Glutamatergic neuron (in vitro differentiated cells): ENCODE data around the gene BTG4. TPM values are rescaled to one million over a fixed set of nuclear protein-coding genes. Genes with fewer than 3 reads are reported as not detected.

Source experiments
- DNase-seq: peaks from one replicate; pipeline ENCODE4 v3.0.0; 2022
- H3K27ac Mint-ChIP-seq: one replicate; pipeline ENCODE4 v1.8.0; 2020; ENCODE audit warnings: mild to moderate bottlenecking, mixed read lengths, inconsistent platforms; ENCODE audit not compliant: unreplicated experiment
- H3K27me3 Mint-ChIP-seq: one replicate; pipeline ENCODE4 v1.8.0; 2020; ENCODE audit warnings: mild to moderate bottlenecking, moderate library complexity, mixed read lengths, inconsistent platforms; ENCODE audit not compliant: unreplicated experiment
- H3K36me3 Mint-ChIP-seq: one replicate; pipeline ENCODE4 v1.8.0; 2020; ENCODE audit warnings: mild to moderate bottlenecking, mixed read lengths, inconsistent platforms; ENCODE audit not compliant: unreplicated experiment
- H3K4me1 Mint-ChIP-seq: one replicate; pipeline ENCODE4 v1.8.0; 2020; ENCODE audit warnings: mild to moderate bottlenecking, low read depth, mixed read lengths, inconsistent platforms; ENCODE audit not compliant: unreplicated experiment
- H3K4me3 Mint-ChIP-seq: one replicate; pipeline ENCODE4 v1.8.0; 2020; ENCODE audit warnings: mild to moderate bottlenecking, mixed read lengths, inconsistent platforms; ENCODE audit not compliant: unreplicated experiment
- H3K9me3 Mint-ChIP-seq: one replicate; pipeline ENCODE4 v1.8.0; 2020; ENCODE audit warnings: mild to moderate bottlenecking, moderate library complexity, mixed read lengths, inconsistent platforms; ENCODE audit not compliant: unreplicated experiment
- CTCF ChIP-seq: fragments of 200-600 bp; sonication (generic); IDR thresholded peaks from one replicate; pipeline ENCODE4 v1.5.0; 2021; ENCODE audit not compliant: partially characterized antibody, unreplicated experiment
- total RNA-seq: library from RNA; stranded (reverse); fragmentation: NEBNext Ultra II Directional; extraction: Animal tissue kit (Norgen Biotek cat#: 25700); gene quantifications from one replicate; pipeline ENCODE4 v1.2.1, GENCODE V29; 2021; ENCODE audit not compliant: unreplicated experiment

The BTG4 gene
- total RNA-seq, 1 donor from 2014 or later, result not detected

GRCh38 chr11:111530091-111530490 is 17.9 kb upstream of the BTG4 start:
- Mint-ChIP-seq H3K4me1 (no peaks in the 10 kb centered on the region), H3K4me3 (no peak overlapping the region), H3K36me3 (no peaks in the 10 kb centered on the region), H3K27ac (no peak overlapping the region), H3K27me3 (no peaks in the 10 kb centered on the region), H3K9me3 (peaks cover 1% of the 10 kb centered on the region)
- TF ChIP-seq CTCF, result no peak
- no peak for DNase-seq

GRCh38 chr11:111528557-111528956 is 16.4 kb upstream of the BTG4 start:
- no peak for TF ChIP-seq CTCF
- Mint-ChIP-seq H3K4me3 (no peak overlapping the region), H3K9me3 (no peaks in the 10 kb centered on the region), H3K36me3 (no peaks in the 10 kb centered on the region), H3K27me3 (no peaks in the 10 kb centered on the region), H3K27ac (no peak overlapping the region), H3K4me1 (no peaks in the 10 kb centered on the region)
- no peak for DNase-seq

GRCh38 chr11:111527279-111527678 is 15.1 kb upstream of the BTG4 start:
- H3K4me3 Mint-ChIP-seq, result no peak overlapping the region
- H3K27me3 Mint-ChIP-seq, result no peaks in the 10 kb centered on the region
- no peaks in the 10 kb centered on the region for H3K36me3 Mint-ChIP-seq
- DNase-seq, result no peak
- no peaks in the 10 kb centered on the region for H3K9me3 Mint-ChIP-seq
- no peak overlapping the region for H3K27ac Mint-ChIP-seq
- TF ChIP-seq CTCF, result no peak
- no peaks in the 10 kb centered on the region for H3K4me1 Mint-ChIP-seq

- no peak overlapping the region for H3K27ac Mint-ChIP-seq
- TF ChIP-seq CTCF, result no peak
- no peaks in the 10 kb centered on the region for H3K27me3 Mint-ChIP-seq
- DNase-seq, result no peak
- H3K36me3 Mint-ChIP-seq, result no peaks in the 10 kb centered on the region
- no peaks in the 10 kb centered on the region for H3K4me1 Mint-ChIP-seq
- H3K4me3 Mint-ChIP-seq, result no peak overlapping the region
- no peaks in the 10 kb centered on the region for H3K9me3 Mint-ChIP-seq
These were observed 14.3 kb upstream of the BTG4 start for GRCh38 chr11:111526501-111526900.

GRCh38 chr11:111525456-111525855 is 13.3 kb upstream of the BTG4 start:
- no peaks in the 10 kb centered on the region for H3K4me1 Mint-ChIP-seq
- H3K36me3 Mint-ChIP-seq, result no peaks in the 10 kb centered on the region
- TF ChIP-seq CTCF, result no peak
- no peaks in the 10 kb centered on the region for H3K27me3 Mint-ChIP-seq
- DNase-seq, result no peak
- no peaks in the 10 kb centered on the region for H3K9me3 Mint-ChIP-seq
- no peak overlapping the region for H3K4me3 Mint-ChIP-seq
- no peak overlapping the region for H3K27ac Mint-ChIP-seq
